ENCODE results near the gene SLC39A12. TPM values are rescaled to one million over a fixed set of nuclear protein-coding genes. Genes with fewer than 3 reads are reported as not detected.

The SLC39A12 gene
- polyA plus RNA-seq, 1 donor from 2014 or later, result not detected

GRCh38 chr10:17974505-17974904 lies 22.8 kb downstream of the SLC39A12 start:
- H3F3A ChIP-seq (ENCODE audit: insufficient read depth, low read length, poor library complexity, severe bottlenecking), result no peaks in the 10 kb centered on the region
- no peaks in the 10 kb centered on the region for H3K9me3 ChIP-seq (ENCODE audit: low read length)
- TF ChIP-seq EP300 (conservative IDR thresholded peaks at IDR 0.05; ENCODE audit: poor library complexity, severe bottlenecking) (no peak), POLR2AphosphoS5 (IDR thresholded peaks at IDR 0.05) (no peak), SMC3 (conservative IDR thresholded peaks at IDR 0.05; ENCODE audit: poor library complexity) (no peak), RAD21 (conservative IDR thresholded peaks at IDR 0.05) (no peak), EZH2 (IDR thresholded peaks at IDR 0.05; ENCODE audit: borderline replicate concordance, insufficient read depth, low read length, poor library complexity, severe bottlenecking) (no peak)
- H4K20me1 ChIP-seq (ENCODE audit: insufficient read depth), result no peaks in the 10 kb centered on the region
- H2AFZ ChIP-seq (ENCODE audit: low read depth, low read length), result no peak overlapping the region
- no peaks in the 10 kb centered on the region for H3K36me3 ChIP-seq (ENCODE audit: insufficient read depth, low read length)
- no peaks in the 10 kb centered on the region for H3K9me2 ChIP-seq (ENCODE audit: insufficient read depth, low read length)
- H3K27ac ChIP-seq (ENCODE audit: low read length), result no peak overlapping the region
- no peak overlapping the region for H3K9ac ChIP-seq (ENCODE audit: low read length)
- no peak overlapping the region for H3K4me2 ChIP-seq (ENCODE audit: low read length)
- no peaks in the 10 kb centered on the region for H3K79me2 ChIP-seq (replicated peaks; ENCODE audit: insufficient read depth, low read length)
- no peak overlapping the region for H3K4me3 ChIP-seq (ENCODE audit: low read length)
- H3K27me3 ChIP-seq (ENCODE audit: insufficient read depth, low read depth, low read length), result no peaks in the 10 kb centered on the region

GRCh38 chr10:17980846-17981565 lies 29.3 kb downstream of the SLC39A12 start:
- Histone ChIP-seq H3K79me2 (replicated peaks; ENCODE audit: insufficient read depth, low read length) (no peaks in the 10 kb centered on the region), H3K9ac (ENCODE audit: low read length) (no peak overlapping the region), H3K4me2 (ENCODE audit: low read length) (no peak overlapping the region), H3K9me2 (ENCODE audit: insufficient read depth, low read length) (no peaks in the 10 kb centered on the region), H3K36me3 (ENCODE audit: insufficient read depth, low read length) (no peaks in the 10 kb centered on the region), H3F3A (ENCODE audit: insufficient read depth, low read length, poor library complexity, severe bottlenecking) (no peaks in the 10 kb centered on the region), H3K4me3 (ENCODE audit: low read length) (no peak overlapping the region), H3K27ac (ENCODE audit: low read length) (no peak overlapping the region), H2AFZ (ENCODE audit: low read depth, low read length) (no peak overlapping the region), H4K20me1 (ENCODE audit: insufficient read depth) (no peaks in the 10 kb centered on the region), H3K9me3 (ENCODE audit: low read length) (no peaks in the 10 kb centered on the region), H3K27me3 (ENCODE audit: insufficient read depth, low read depth, low read length) (no peaks in the 10 kb centered on the region)
- TF ChIP-seq EZH2 (IDR thresholded peaks at IDR 0.05; ENCODE audit: borderline replicate concordance, insufficient read depth, low read length, poor library complexity, severe bottlenecking), result no peak
- TF ChIP-seq, protein P1, sequence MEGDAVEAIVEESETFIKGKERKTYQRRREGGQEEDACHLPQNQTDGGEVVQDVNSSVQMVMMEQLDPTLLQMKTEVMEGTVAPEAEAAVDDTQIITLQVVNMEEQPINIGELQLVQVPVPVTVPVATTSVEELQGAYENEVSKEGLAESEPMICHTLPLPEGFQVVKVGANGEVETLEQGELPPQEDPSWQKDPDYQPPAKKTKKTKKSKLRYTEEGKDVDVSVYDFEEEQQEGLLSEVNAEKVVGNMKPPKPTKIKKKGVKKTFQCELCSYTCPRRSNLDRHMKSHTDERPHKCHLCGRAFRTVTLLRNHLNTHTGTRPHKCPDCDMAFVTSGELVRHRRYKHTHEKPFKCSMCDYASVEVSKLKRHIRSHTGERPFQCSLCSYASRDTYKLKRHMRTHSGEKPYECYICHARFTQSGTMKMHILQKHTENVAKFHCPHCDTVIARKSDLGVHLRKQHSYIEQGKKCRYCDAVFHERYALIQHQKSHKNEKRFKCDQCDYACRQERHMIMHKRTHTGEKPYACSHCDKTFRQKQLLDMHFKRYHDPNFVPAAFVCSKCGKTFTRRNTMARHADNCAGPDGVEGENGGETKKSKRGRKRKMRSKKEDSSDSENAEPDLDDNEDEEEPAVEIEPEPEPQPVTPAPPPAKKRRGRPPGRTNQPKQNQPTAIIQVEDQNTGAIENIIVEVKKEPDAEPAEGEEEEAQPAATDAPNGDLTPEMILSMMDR (IDR thresholded peaks at IDR 0.05; ENCODE audit: poor library complexity, severe bottlenecking), result no peak
- TF ChIP-seq MXI1 (conservative IDR thresholded peaks at IDR 0.05; ENCODE audit: poor library complexity, severe bottlenecking), result no peak
- TF ChIP-seq SMC3 (conservative IDR thresholded peaks at IDR 0.05; ENCODE audit: poor library complexity), result no peak
- no peak for TF ChIP-seq TAF1 (IDR thresholded peaks at IDR 0.05; ENCODE audit: low read depth)
- TF ChIP-seq, protein P2, sequence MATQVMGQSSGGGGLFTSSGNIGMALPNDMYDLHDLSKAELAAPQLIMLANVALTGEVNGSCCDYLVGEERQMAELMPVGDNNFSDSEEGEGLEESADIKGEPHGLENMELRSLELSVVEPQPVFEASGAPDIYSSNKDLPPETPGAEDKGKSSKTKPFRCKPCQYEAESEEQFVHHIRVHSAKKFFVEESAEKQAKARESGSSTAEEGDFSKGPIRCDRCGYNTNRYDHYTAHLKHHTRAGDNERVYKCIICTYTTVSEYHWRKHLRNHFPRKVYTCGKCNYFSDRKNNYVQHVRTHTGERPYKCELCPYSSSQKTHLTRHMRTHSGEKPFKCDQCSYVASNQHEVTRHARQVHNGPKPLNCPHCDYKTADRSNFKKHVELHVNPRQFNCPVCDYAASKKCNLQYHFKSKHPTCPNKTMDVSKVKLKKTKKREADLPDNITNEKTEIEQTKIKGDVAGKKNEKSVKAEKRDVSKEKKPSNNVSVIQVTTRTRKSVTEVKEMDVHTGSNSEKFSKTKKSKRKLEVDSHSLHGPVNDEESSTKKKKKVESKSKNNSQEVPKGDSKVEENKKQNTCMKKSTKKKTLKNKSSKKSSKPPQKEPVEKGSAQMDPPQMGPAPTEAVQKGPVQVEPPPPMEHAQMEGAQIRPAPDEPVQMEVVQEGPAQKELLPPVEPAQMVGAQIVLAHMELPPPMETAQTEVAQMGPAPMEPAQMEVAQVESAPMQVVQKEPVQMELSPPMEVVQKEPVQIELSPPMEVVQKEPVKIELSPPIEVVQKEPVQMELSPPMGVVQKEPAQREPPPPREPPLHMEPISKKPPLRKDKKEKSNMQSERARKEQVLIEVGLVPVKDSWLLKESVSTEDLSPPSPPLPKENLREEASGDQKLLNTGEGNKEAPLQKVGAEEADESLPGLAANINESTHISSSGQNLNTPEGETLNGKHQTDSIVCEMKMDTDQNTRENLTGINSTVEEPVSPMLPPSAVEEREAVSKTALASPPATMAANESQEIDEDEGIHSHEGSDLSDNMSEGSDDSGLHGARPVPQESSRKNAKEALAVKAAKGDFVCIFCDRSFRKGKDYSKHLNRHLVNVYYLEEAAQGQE (IDR thresholded peaks at IDR 0.05; ENCODE audit: borderline replicate concordance), result no peak
- no peak for TF ChIP-seq POLR2AphosphoS5 (IDR thresholded peaks at IDR 0.05)
- TF ChIP-seq RAD21 (conservative IDR thresholded peaks at IDR 0.05), result no peak
- TF ChIP-seq EP300 (conservative IDR thresholded peaks at IDR 0.05; ENCODE audit: poor library complexity, severe bottlenecking), result no peak

Data from neural cell (in vitro differentiated cells).